NOMO-1 treated with DMSO at 0.1 percent for 48 hours (cell line): ENCODE results near the gene ATP6V0E1.
"Not testable (repeated sequence)": the region's sequence is repeated elsewhere in the genome, so short reads cannot be mapped to it uniquely, and the experiment has no call there.

Experiments
- DNase-seq: peaks from one replicate; lab custom pipeline; 2025; ENCODE audit not compliant: unreplicated experiment; lab: John Stamatoyannopoulos, UW

The ATP6V0E1 gene

DNA sequence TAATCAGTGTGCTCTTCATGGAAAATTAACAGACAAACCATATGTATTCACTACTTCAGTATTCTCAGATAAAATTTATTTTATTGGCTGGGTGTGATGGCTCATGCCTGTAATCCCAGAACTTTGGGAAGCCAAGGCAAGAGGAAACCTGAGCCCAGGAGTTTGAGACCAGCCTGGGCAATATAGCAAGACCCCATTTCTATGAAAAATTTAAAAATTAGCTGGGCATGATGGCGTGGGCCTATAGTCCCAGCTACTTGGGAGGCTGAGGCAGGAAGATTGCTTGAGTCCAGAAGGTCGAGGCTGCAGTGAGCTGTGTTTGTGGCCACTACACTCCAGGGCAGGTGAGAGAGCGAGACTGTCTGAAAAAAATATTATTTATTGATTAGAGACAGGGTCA, 49.2 kb downstream of the ATP6V0E1 start:
- no peak for DNase-seq

DNA sequence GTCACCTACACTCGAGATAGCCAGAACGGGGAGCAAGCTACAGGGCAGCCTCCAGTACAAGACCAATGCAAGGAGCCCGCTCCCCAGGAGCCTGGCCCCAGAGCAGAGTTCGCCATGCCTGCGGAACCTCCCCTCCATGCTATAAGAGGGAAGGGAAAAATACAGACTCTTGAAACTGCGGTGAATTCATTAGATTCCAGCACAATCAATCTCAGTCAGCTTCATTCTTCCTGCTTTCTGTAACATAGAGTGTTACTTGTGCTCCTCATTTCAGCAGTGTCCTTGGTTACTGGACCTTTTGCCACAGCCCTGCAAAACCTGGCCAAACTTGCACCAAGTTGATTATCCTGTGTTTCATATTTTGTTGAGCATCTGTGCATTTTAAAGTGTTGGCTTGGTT, 50.4 kb downstream of the ATP6V0E1 start:
- no peak for DNase-seq

DNA sequence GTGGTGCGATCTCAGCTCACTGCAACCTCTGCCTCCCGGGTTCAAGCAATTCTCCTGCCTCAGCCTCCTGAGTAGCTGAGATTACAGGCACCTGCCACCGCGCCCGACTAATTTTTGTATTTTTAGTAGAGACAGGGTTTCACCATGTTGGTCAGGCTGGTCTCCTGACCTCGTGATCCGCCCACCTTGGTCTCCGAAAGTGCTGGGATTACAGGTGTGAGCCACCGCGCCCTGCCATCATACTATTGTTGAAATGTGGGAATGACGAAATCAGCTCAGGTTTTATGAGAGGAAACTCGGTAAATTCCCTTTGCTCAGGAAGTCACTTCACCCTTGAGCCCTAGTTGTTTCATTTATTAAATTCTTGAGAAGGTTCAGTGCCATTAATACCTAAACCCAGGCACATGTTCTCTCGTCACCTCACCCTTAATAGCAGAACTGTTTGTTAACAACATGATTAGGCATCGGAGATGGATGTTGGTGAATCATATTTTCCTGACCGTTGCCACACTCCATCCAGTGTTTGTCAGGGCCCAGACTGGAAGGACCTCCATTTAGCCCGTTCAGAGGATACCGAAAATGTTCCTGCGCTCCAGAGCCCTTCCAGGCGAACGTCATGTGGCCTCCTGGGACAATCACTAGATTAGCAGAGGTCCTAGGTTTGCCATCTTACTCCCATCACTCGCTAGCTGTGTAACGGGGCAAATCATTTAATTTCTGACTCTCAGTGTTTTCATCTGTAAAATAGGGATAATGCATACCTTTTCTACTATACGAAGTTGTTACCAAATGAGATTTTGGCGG, 52.5 kb downstream of the ATP6V0E1 start:
- no peak for DNase-seq

DNA sequence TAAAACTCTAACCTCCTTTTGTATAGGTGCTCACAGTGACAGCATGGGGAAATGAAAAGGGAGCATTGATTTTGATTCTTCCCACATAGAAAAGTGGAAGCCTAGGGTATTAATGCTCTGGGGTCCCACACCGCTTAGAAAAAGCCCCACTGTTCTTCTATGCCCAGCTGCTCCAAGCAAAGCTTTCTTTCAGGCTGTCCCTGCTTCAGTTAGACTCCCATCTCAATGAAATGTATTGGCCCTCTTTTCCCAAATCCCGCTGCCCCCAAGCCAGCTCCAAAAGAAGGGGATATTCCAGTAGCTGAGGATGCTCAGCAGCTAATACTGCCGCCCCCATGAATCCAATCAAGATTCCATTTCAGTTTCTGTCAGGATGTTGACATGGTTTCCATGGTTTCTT, 55.6 kb downstream of the ATP6V0E1 start:
- no peak for DNase-seq

DNA sequence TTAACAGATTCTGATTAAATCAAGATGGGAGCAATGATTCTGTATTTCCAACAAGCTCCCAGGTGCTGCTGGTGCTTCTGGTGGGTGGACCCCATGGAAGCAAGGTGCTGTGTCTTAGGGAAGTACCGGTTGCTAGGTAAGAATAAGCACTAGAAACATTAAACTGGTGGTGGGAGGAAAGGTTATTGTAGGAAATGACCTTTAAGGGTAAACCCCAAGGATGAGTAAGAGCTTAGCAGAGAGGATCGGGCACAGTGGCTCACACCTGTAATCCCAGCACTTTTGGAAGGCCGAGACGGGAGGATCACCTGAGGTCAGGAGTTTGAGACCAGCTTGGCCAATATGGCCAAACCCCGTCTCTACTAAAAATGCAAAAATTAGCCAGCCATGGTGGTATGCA, 56.4 kb downstream of the ATP6V0E1 start:
- no peak for DNase-seq

DNA sequence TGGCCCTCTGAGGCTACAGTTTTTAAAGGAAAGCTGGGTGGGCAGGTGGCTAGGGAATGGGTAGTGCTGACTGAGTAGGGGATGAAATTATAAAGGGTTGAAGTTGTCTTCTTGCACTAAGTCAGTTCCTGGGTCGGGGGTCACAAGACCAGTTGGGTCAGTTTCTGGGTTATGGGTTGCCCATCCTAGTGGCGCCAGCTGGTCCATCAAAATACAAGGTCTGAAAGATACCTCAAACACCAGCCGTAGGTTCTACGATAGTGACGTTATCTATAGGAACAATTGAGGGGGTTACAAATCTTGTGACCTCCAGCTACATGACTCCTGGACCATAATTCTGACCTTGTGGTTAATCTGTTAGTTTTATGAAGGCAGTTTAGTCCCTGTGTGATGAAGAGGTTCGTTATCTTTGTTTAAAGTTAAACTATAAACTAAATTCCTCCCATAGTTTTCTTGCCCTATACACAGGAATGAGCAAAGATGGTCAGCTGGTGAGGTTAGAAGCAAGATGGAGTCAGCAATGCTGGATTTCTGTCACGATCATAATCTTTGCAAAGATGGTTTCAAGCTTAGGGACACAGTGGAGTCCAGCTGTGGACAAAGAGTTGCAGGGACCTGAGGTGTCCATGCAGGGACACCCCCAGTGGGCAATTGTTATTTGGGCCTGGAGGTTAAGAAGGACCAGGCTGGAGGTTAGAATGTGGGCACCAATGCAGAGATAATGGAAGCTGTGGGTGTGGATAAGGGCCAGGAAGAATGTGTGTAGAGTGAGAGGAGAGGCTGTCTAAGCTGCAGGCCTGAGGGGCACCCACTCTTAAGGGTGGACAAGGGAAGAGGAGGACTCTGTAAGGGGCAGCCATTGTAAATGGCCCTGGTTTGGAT, 58.6 kb downstream of the ATP6V0E1 start:
- no peak for DNase-seq

DNA sequence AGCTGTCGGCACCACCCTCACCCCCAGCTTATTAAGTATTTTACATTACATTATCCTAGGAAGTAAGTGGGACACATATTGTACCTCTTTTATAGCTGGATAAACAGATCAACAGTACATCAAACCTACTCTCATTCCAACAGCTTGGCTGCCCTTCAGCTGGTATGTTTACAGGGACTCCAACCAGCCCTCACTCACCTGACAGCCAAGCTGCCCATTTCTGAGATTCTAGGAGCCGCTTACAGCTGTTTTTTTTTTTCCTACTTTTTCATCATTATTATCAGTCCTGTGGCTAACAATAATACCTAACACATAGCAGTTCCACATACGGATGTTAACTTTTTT, 59.2 kb downstream of the ATP6V0E1 start:
- no peak for DNase-seq

DNA sequence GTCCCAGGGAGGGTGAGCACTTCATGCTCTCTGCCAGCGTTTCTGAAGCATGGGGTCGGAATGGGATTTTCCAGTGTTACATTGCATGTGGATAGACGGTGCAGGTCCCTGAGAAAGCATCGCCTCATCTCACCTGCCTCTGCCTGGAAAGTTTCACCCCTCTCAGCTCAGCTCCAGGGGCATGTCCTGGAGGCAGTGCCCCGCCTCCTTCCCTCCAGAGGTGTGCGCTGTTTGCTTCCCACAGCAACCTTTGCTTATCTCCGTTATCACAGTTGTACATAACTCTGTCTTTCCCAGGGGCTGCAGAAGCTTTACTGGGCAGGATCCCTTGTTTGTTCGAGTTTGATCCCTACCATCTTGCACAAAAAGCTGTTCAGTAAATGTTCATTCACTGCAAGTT, 61.9 kb downstream of the ATP6V0E1 start:
- no peak for DNase-seq

DNA sequence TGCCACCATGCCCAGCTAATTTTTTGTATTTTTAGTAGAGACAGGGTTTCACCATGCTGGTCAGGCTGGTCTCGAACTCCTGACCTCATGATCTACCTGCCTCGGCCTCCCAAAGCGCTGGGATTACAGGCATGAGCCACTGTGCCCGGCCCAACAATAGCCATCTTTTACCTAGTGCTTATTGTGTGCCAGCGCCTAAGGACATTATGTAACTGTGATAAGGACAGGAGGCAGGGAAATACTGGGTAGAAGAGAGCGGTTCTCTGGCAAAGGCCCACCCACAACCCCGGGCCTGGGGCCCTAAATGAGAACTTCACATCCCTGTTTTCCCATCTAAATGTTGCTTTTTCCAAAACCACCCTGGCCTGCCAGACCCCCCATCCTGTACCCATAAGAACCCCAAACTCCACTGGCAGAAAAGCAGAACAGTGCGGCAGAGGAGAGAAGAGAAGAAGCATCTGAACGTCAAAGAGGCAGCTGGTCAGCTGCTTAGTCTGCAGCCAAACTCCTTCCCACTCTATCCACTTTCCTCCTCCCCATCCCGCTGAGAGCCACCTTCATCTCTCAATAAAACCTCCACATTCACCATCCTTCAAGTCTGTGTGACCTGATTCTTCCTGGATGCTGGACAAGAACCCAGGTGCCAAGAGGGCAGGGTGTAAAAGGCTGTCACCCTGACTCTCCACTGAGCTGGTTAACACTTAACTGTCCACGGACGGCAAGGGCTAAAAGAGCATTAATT, 63.7 kb downstream of the ATP6V0E1 start:
- DNase-seq: not testable (repeated sequence)

DNA sequence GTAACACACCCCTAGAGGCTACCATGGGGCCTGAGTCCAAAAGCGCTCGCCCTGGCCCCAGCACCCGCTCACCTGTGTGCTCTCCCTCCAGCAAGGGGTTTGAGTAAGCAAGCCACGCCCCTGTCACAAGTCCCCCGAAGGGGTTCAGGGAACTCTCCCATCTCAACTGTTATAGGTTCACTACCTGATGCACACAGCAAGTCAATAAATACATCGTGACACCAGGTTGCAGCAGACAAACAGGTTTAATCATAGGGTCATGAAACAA, 64.2 kb downstream of the ATP6V0E1 start:
- no peak for DNase-seq

DNA sequence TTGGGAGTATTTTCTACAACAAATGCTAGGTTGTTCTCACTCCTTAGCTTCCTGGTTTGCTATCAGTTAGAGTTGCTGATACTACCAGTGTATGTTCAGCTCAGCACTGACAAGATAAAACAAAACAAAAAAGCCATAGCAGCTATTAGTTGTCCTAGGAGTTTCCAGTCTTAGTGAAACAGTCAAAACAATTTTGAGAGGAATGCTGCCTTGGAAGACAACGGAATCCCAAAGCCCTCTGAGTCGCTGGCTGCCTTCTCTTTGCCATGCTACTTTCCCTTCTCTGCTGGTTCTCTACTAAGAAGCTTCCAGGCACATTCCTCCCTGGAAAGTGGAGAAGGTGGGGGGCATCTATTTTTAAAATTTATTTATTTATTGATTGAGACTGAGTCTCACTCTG, 67.2 kb downstream of the ATP6V0E1 start:
- no peak for DNase-seq

DNA sequence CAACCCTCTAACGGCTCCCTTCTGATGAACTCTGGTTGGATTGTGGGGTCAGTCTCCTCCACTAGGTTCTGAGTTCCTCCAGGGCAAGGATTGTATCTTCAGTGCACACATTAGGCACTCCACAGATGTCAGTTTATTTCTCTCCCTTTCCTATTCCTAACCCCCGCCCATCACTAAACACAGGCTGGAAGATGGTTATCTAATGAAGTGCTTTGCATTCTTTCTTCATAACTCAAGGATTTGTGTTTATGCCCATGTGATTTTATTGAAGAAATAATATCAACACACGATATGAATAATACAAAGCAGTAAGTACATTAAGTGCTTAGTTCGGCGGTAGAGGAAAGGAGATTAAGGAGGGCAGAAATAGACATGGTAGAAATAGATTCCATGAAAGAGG, 68.2 kb downstream of the ATP6V0E1 start:
- DNase-seq: no peak

DNA sequence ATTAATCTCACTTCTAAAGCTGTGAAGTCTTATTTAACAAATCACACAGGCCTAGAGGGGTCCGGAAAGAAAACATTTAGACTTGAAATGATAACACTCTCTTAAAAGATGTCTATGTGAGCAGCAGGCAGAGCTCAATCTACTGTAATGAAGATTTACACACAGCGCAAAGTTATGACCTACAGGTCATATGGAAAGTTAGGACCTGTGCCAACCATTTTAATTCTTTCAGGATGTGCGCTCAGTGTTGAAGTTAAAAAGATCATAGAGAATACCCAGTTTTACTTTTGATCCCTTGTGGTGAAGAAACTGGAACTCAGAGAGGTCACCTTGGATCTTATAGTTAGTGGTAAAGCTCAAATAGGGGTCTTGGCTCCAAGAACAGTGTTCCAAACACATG, 69.5 kb downstream of the ATP6V0E1 start:
- DNase-seq: no peak

DNA sequence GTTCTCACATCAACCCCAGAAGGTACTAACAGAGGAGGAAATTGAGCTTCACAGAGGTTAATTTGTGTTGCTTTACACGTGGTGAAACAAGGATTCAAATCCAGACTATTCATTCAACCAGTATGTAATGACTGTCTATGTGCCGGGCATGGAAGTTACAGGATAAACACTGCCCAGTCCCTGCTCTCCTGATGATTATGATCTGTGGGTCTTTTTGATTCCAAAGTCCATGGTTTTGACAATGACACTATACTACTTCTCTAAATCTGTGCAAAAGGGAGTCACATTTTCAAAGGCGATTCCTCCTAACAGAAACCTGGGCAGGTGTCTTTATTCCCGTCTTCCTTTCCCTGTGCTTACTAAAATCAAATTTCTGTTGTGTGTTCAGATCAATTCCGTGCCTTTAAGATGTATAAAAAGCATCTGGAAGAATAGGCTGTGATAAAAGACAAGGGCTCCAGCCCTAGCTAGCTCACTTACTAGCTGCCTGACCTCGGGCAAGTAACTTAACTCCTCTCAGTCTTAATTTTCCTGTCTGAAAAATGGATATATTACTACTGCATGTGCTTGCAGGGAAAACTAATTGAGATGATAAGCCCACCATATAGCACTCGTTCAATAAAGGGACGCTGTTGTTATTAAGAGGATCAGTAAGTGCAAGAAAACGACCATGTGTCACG, 71.6 kb downstream of the ATP6V0E1 start:
- DNase-seq: no peak

DNA sequence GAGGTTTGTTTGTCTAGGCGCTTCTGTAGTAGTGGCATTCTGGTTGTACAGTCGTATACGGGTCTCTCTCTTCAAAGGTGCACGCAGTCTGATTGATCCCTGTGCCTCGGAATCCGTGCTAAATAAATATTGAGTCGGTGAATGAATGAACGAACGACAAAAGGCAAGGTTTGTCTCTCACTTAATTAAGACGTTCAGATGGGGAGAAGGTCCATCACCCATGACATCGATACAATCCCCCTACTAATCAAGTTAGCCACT, 72.1 kb downstream of the ATP6V0E1 start:
- peak; percentile 24 for DNase-seq

DNA sequence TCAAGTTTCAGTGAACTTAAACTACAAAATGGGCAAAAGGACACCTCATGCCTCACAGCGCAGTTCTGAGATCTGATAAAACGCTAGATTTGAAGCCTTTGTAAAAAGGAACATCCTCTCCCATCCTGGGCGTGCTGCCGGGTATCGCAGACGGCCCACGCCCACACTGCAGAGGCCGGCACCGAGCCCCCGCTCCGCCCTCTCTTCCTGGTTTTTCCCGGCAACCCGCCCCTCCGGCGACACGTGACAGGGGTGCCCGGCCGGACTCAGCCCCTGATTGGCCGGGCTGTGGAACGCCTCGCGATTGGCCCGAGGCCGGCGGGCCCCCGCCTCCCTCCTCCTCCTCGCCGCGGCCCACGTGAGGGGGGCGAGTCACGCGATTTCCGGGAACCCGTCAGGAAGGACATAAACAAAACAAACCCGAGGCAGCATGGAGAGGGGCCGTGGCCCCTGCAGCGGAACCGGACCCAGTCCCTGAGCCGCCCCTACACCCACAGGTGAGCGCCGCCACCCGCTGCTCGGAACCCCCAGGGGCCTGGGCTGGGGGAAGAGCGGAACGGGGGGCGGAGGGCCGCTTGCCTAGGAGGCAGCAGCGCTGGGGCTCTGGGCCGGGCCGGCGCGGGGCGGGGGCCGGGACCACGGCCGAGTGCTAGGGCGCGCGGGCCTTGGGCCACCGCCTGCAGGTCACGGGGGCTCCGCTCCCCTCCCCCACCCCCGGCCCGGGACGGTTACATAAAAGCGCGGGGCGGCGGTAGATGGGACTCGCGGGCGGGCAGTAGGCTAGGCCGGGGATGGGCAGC, 72.6 kb downstream of the ATP6V0E1 start, which contains the start of gene CREBRF:
TSS of gene CREBRF (plus strand) at position 370 of the 800 bp plus-strand sequence. CDS start 24,424 bp downstream, outside the sequence.
- DNase-seq: peak; percentile 96

DNA sequence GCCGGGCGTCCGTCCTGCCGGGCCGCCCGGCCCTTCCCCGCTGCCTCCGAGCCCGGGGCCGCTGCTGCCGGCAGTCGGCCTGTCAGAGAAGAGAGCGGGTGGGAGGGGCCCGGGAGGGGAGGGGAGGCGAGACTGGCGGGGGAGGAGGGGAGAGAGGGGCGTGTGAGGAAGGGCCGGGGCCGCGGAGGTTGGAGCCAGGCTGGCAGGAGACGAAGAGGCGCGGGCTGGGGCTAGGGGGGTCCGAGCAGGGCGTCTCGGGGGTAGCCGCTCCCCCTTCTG, 73.2 kb downstream of the ATP6V0E1 start:
- DNase-seq: no peak

DNA sequence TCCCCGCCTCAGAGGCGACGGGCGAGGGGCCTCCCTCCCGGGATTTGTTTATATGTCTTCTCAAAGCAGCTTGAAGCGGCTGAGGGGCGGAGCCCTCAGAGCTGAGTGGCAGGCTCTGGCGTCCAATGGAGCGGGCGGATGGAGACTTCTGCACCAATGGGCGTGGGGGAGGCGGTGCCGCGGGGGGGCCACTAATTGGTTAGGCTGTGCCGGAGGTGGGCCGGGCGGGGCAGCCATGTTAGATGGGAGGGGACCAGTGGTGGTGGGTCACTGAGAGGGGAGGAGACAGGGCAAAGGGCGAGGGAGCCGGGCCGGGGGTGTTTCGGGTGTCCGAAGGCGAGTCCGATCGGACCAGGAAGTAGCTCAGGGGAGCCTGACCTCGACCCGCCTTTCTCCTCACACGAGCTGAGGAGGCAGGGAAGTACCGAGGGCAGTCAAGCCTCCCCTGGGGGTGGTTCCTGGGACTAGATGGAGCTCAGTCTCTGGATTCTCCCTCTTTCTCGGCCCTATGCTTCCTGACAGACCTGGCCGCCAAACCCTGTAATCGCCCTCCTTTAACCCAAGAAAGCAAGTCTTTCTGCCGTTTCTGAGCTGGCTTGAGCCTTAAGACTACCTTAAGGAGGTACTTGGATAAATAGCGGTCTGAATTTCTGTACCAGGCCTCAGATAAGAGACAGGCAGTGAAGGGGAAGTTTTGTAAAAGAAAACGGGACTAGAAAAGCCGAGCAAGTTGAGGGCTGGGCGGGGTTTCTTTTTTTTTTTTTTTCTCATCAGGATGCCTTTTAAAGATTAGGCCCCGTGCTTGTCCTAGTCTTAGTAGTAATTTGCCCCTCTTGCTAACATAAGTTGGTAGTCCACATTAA, 73.7 kb downstream of the ATP6V0E1 start:
- peak; percentile 94 for DNase-seq

DNA sequence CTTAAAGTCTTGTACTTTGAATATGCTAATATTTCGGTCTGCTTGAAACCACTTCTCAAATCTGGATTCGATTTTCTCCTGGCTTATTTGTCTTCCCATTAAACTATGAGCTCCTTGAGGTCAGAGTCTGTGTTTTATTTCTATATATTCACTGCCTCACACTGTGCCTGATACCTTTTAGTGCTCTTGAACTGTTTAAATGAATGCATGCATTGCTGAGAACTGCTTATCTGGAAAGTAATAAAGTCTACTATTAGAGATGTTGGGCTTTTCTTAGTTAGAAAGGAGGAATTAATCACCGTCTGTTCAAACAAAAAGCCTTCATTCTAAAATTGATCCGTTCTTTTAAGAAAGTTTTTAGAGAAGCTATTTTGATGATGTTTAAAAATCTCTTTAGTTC, 78.6 kb downstream of the ATP6V0E1 start:
- DNase-seq: no peak

DNA sequence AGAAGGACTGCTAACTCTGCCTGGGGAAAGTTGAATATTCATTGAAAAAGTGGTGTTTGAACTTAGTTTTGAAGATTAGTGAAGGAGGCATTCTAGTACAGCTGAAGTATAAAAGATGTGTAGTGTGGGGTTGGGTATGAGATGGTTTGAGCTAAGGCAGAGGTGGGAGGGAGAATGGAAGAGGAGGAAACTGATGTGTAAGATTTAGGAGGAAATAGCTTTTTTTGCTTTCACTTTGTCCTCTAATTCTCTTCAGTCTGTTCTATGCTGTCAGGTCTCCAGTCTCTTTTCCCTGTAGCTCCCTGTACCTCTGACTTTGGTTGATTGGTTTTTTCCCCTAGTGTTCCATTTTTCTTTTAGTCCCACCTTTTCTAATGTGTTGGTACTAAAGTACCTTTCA, 81.6 kb downstream of the ATP6V0E1 start:
- peak; percentile 1 for DNase-seq
